Panc1 (cell line): ENCODE data around the gene ATP6V0A4. TPM values are rescaled to one million over a fixed set of nuclear protein-coding genes. Genes with fewer than 3 reads are reported as not detected.

Source experiments
- ATAC-seq: fragments of 200-7000 bp; cut with Tn5 transposase; 2 replicates; pipeline ENCODE4 v1.9.1; 2020; ENCODE audit warnings: mild to moderate bottlenecking, moderate library complexity
- BruUV-seq: library from RNA; stranded (reverse); fragments of 400-500 nt; replicated peaks from 2 replicates; lab custom pipeline; 2021; lab: Mats Ljungman, UMichigan
- CTCF ChIA-PET: fragments of 300-600 bp; sonication (Branson Sonifier 250); formaldehyde crosslinking; loops from one replicate; lab custom pipeline; 2022; ENCODE audit warnings: antibody characterized with exemption; lab: Charles Lee
- POLR2A ChIA-PET: fragments of 300-600 bp; sonication (Branson Sonifier 250); formaldehyde crosslinking; loops from one replicate; lab custom pipeline; 2022; ENCODE audit warnings: antibody characterized with exemption; lab: Charles Lee
- DNase-seq: peaks from one replicate; pipeline ENCODE4 v3.0.0-alpha.2; 2010; ENCODE audit warnings: low read depth, low spot score
- H3K27ac ChIP-seq: 2 replicates; pipeline ENCODE4 v1.5.1; 2011; ENCODE audit warnings: mild to moderate bottlenecking, low read length, inconsistent platforms
- H3K27me3 ChIP-seq: fragments of 200-500 bp; sonication (Bioruptor generic); 2 replicates; pipeline ENCODE4 v1.6.0; 2014; ENCODE audit warnings: low read length, inconsistent platforms; ENCODE audit not compliant: control insufficient read depth, insufficient read depth
- H3K36me3 ChIP-seq: fragments of 200-500 bp; sonication (Bioruptor generic); 2 replicates; pipeline ENCODE4 v1.5.1; 2014; ENCODE audit warnings: inconsistent platforms, mild to moderate bottlenecking, low read length, moderate library complexity; ENCODE audit not compliant: control insufficient read depth, insufficient read depth
- H3K4me1 ChIP-seq: 2 replicates; pipeline ENCODE4 v1.5.1; 2011; ENCODE audit warnings: inconsistent platforms, mild to moderate bottlenecking, low read length, moderate library complexity; ENCODE audit not compliant: control insufficient read depth, insufficient read depth
- H3K4me3 ChIP-seq, 2 experiments: 2 replicates each; pipeline ENCODE4 v1.5.1; 2011 to 2012; ENCODE audit warnings: low read depth in 2 of 2, low read length in 2 of 2, mild to moderate bottlenecking in 2 of 2, inconsistent platforms in 1 of 2, moderate library complexity in 1 of 2
- H3K9me3 ChIP-seq: fragments of 200-500 bp; sonication (Bioruptor generic); 2 replicates; pipeline ENCODE4 v1.5.1; 2014; ENCODE audit warnings: low read depth, mild to moderate bottlenecking, inconsistent platforms, low read length, moderate library complexity; ENCODE audit not compliant: control insufficient read depth, insufficient read depth
- POLR2AphosphoS5 ChIP-seq: IDR thresholded peaks from 2 replicates; pipeline ENCODE4 v1.6.1; 2012; ENCODE audit warnings: mild to moderate bottlenecking, low read depth, low read length, moderate library complexity
- SIN3A ChIP-seq: IDR thresholded peaks from 2 replicates; pipeline ENCODE4 v1.6.1; 2012; ENCODE audit warnings: low read depth, mild to moderate bottlenecking, low read length, moderate library complexity, borderline replicate concordance; ENCODE audit not compliant: insufficient read depth
- TCF7L2 ChIP-seq: IDR thresholded peaks from 2 replicates; pipeline ENCODE4 v1.6.1; 2011; ENCODE audit warnings: mild to moderate bottlenecking, low read depth, low read length, inconsistent platforms
- in situ Hi-C: cut with HindIII; loops from 2 replicates; pipeline ENCODE4 v1.10.0; 2016; ENCODE audit warnings: low sequenced_read_pairs, low pct_unique_long_range_greater_than_20kb
- intact Hi-C: fragments of 100-400 bp; cut with micrococcal nuclease; formaldehyde crosslinking; loops from one replicate; pipeline ENCODE4 v1.10.0; 2022; ENCODE audit not compliant: unreplicated experiment
- total RNA-seq: library from RNA; stranded (reverse); gene quantifications from one replicate; pipeline ENCODE4 v1.2.1, GENCODE V29; 2021; ENCODE audit not compliant: unreplicated experiment
- TF ChIP-seq, protein P1 (sequence below): fragments of 450-650 bp; IDR thresholded peaks from 2 replicates; pipeline ENCODE4 v1.5.1; 2017; ENCODE audit warnings: mild to moderate bottlenecking
- TF ChIP-seq, protein P2 (sequence below), 2 experiments: IDR thresholded peaks; 2 replicates each; pipeline ENCODE4 v1.6.1; 2011 to 2012; ENCODE audit warnings: low read depth in 2 of 2, control low read depth in 1 of 2, low read length in 1 of 2, mild to moderate bottlenecking in 1 of 2, moderate library complexity in 1 of 2; ENCODE audit not compliant: insufficient read depth in 1 of 2

The ATP6V0A4 gene
- total RNA-seq, 1 experiment from 2014 or later = 0.15 TPM

DNA sequence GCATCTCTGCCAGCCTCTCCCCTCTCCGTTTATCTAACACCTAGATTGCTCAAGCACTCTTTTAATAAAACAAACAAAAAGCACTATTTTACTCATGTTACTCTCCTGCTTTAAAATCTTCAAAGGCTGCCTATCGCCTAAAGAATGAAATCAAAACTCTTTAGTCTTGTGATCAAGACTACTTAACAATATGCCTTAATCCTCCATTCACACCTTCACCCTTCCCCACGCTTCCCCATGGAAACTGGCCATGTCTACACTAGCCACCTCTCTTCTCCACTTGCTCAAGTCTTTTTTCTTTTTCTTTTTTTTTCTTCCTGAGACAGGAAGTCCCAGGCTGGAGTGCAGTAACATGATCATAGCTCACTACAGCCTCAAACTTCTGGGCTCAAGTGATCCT, 48.0 kb downstream of the ATP6V0A4 start:
- Histone ChIP-seq H3K4me3 (no peak overlapping the region), H3K36me3 (no peaks in the 10 kb centered on the region), H3K4me1 (peaks cover 8% of the 10 kb centered on the region), H3K9me3 (no peaks in the 10 kb centered on the region), H3K27me3 (no peaks in the 10 kb centered on the region), H3K27ac (no peak overlapping the region)
- DNase-seq = no peak
- no TSS peak for BruUV-seq
- CTCF ChIA-PET = no interaction called here
- ATAC-seq = no peak
- TF ChIP-seq TCF7L2 (no peak), POLR2AphosphoS5 (no peak), SIN3A (no peak)
- TF ChIP-seq, protein P1, sequence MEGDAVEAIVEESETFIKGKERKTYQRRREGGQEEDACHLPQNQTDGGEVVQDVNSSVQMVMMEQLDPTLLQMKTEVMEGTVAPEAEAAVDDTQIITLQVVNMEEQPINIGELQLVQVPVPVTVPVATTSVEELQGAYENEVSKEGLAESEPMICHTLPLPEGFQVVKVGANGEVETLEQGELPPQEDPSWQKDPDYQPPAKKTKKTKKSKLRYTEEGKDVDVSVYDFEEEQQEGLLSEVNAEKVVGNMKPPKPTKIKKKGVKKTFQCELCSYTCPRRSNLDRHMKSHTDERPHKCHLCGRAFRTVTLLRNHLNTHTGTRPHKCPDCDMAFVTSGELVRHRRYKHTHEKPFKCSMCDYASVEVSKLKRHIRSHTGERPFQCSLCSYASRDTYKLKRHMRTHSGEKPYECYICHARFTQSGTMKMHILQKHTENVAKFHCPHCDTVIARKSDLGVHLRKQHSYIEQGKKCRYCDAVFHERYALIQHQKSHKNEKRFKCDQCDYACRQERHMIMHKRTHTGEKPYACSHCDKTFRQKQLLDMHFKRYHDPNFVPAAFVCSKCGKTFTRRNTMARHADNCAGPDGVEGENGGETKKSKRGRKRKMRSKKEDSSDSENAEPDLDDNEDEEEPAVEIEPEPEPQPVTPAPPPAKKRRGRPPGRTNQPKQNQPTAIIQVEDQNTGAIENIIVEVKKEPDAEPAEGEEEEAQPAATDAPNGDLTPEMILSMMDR = no peak
- TF ChIP-seq, protein P2, sequence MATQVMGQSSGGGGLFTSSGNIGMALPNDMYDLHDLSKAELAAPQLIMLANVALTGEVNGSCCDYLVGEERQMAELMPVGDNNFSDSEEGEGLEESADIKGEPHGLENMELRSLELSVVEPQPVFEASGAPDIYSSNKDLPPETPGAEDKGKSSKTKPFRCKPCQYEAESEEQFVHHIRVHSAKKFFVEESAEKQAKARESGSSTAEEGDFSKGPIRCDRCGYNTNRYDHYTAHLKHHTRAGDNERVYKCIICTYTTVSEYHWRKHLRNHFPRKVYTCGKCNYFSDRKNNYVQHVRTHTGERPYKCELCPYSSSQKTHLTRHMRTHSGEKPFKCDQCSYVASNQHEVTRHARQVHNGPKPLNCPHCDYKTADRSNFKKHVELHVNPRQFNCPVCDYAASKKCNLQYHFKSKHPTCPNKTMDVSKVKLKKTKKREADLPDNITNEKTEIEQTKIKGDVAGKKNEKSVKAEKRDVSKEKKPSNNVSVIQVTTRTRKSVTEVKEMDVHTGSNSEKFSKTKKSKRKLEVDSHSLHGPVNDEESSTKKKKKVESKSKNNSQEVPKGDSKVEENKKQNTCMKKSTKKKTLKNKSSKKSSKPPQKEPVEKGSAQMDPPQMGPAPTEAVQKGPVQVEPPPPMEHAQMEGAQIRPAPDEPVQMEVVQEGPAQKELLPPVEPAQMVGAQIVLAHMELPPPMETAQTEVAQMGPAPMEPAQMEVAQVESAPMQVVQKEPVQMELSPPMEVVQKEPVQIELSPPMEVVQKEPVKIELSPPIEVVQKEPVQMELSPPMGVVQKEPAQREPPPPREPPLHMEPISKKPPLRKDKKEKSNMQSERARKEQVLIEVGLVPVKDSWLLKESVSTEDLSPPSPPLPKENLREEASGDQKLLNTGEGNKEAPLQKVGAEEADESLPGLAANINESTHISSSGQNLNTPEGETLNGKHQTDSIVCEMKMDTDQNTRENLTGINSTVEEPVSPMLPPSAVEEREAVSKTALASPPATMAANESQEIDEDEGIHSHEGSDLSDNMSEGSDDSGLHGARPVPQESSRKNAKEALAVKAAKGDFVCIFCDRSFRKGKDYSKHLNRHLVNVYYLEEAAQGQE (IDR thresholded peaks at IDR 0.05; ENCODE audit: insufficient read depth in 1 of 2, low read depth in 2 of 2, low read length in 1 of 2) = no peak
- POLR2A ChIA-PET = no interaction called here
- in situ Hi-C loops (no loop called here), intact Hi-C loops (no loop called here)

DNA sequence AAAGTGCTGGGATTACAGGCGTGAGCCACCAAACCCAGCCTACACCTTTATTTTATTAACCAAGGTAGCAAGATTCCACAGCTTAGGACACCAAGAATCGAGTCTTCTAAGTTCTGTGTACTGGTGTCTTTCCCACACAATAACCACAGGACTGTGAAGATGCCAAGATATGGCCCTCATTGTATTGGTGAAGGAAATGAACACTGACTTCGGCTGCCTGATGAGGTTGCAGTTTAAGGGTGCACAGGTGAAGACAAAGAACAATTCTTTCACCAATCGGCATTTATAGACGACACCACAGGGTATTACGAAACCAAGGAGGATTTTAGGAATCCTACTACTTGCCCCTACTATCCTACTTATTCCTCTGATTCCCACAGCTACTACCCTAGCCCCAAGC, 49.3 kb downstream of the ATP6V0A4 start:
- ATAC-seq (no peak), DNase-seq (no peak)
- Histone ChIP-seq H3K27me3 (no peaks in the 10 kb centered on the region), H3K9me3 (no peaks in the 10 kb centered on the region), H3K36me3 (no peaks in the 10 kb centered on the region), H3K4me1 (peaks cover 8% of the 10 kb centered on the region), H3K4me3 (no peak overlapping the region), H3K27ac (no peak overlapping the region)
- in situ Hi-C loops = no loop called here
- CTCF ChIA-PET = interaction anchor here (0.6 kb wide), 1 partner anchor 19 kb away, joined by 3 read pairs; no protein-coding TSS in a partner anchor
- BruUV-seq = no TSS peak
- POLR2A ChIA-PET = no interaction called here
- TF ChIP-seq POLR2AphosphoS5 = no peak
- intact Hi-C loops = no loop called here

- ATAC-seq = no peak
- CTCF ChIA-PET = no interaction called here
These were observed 51.9 kb downstream of the ATP6V0A4 start for GRCh38 chr7:138746073-138746472.

More at GRCh38 chr7:138746073-138746472, 51.9 kb downstream of the ATP6V0A4 start:
- POLR2A ChIA-PET = no interaction called here
- no peaks in the 10 kb centered on the region for H3K9me3 ChIP-seq
- H3K36me3 ChIP-seq = no peaks in the 10 kb centered on the region
- no peak overlapping the region for H3K4me3 ChIP-seq
- no peaks in the 10 kb centered on the region for H3K27me3 ChIP-seq
- no peak overlapping the region for H3K27ac ChIP-seq
- in situ Hi-C loops = no loop called here
- intact Hi-C loops = no loop called here
- TF ChIP-seq SIN3A (no peak), POLR2AphosphoS5 (no peak), TCF7L2 (no peak)
- TF ChIP-seq, protein P1 = no peak
- TF ChIP-seq, protein P2 (IDR thresholded peaks at IDR 0.05; ENCODE audit: insufficient read depth in 1 of 2, low read depth in 2 of 2, low read length in 1 of 2) = no peak
- no peaks in the 10 kb centered on the region for H3K4me1 ChIP-seq
- DNase-seq = no peak
- BruUV-seq = no TSS peak
